Adrenal gland (tissue), 12 donors: ENCODE data around the gene PYGB. TPM values are rescaled to one million over a fixed set of nuclear protein-coding genes. Genes with fewer than 3 reads are reported as not detected.

Source experiments
- DNase-seq, 7 donors: peaks; one replicate each; pipeline ENCODE4 v3.0.0-alpha.2; 2019 to 2020
- H3K27ac ChIP-seq, 5 donors: fragments of 200-600 bp; sonication (generic) in 4 of 5; 1 replicate in 3 of 5; 2 replicates in 2 of 5; pipeline versions ENCODE4 v1.5.1 to v1.8.0; 2016 to 2020; ENCODE audit warnings: mild to moderate bottlenecking in 1 of 5
- H3K27me3 ChIP-seq: fragments of 200-600 bp; 2 replicates; pipeline ENCODE4 v1.8.0; 2021
- H3K36me3 ChIP-seq, 2 donors: fragments of 200-600 bp; replicated peaks in 1 of 2; 1 replicate in 1 of 2; 2 replicates in 1 of 2; pipeline versions ENCODE4 v1.5.1 to v1.8.0; 2018 to 2022
- H3K4me1 ChIP-seq, 2 donors: fragments of 200-600 bp; replicated peaks in 1 of 2; 1 replicate in 1 of 2; 2 replicates in 1 of 2; pipeline versions ENCODE4 v1.5.1 to v1.8.0; 2018 to 2021
- H3K4me3 ChIP-seq, 4 donors: fragments of 200-600 bp; sonication (generic) in 3 of 4; one replicate each; pipeline ENCODE4 v1.5.1; 2016 to 2018
- H3K9me3 ChIP-seq, 3 donors: fragments of 200-600 bp; sonication (generic) in 1 of 3; replicated peaks in 1 of 3; 1 replicate in 2 of 3; 2 replicates in 1 of 3; pipeline versions ENCODE4 v1.5.1 to v1.8.0; 2016 to 2021
- POLR2A ChIP-seq, 2 donors: fragments of 450-650 bp; IDR thresholded peaks; one replicate each; pipeline ENCODE4 v1.6.1; 2017; ENCODE audit warnings: antibody characterized with exemption in 2 of 2, mild to moderate bottlenecking in 2 of 2, moderate library complexity in 1 of 2
- WGBS, 4 donors: extraction: QIAGEN DNeasy Blood & Tissue Kit in 2 of 4; methylation state at CpG; one replicate each; pipeline versions ENCODE4 v1.1.5 to v1.1.7; 2013 to 2017; 5-methylcytosine and 5-hydroxymethylcytosine counted together
- intact Hi-C, 2 donors: fragments of 100-400 bp; cut with DNase I; formaldehyde crosslinking; loops; one replicate each; pipeline versions ENCODE4 v1.14.1 to v1.15.0; 2022 to 2023
- polyA plus RNA-seq, 3 donors: library from polyadenylated mRNA; stranded (reverse); fragments of 200-250 nt in 2 of 3; fragments of 350-450 nt in 1 of 3; fragmentation: Illumina TruSeq in 1 of 3; extraction: RNeasy Lipid Tissue Mini Kit (QIAGEN cat#74804) in 1 of 3; gene quantifications; one replicate each; pipeline ENCODE4 v1.2.3, GENCODE V29; 2013 to 2014
- total RNA-seq, 9 donors: library from RNA; depleted of rRNA in 4 of 9; stranded (reverse); fragments of >200 nt in 4 of 9; fragments of 120-200 nt in 1 of 9; fragmentation: NEBNext Ultra II Directional in 1 of 9; extraction: Animal tissue kit (Norgen Biotek cat#: 25700) in 1 of 9; gene quantifications; one replicate each; pipeline versions ENCODE4 v1.1.0 to v1.2.4, GENCODE V29; 2013 to 2023
- TF ChIP-seq, protein P1 (sequence below), 6 experiments: fragments of 450-650 bp in 4 of 6; fragments of 200-600 bp in 2 of 6; sonication (generic) in 1 of 6; IDR thresholded peaks; 1 replicate in 5 of 6; 2 replicates in 1 of 6; pipeline versions ENCODE4 v1.5.1 to v1.8.0; 2016 to 2021; ENCODE audit warnings: antibody characterized with exemption in 6 of 6, mild to moderate bottlenecking in 2 of 6, moderate library complexity in 1 of 6
- donor health status: healthy with polysubstance abuse.
- donor health status: Bipolar disorder and iron deficiency.
- donor health status: DM: yes; HTN: yes; CAD: no.
- donor health status: DM: no; HTN: no; CAD: no.
- donor health status: DM: no; HTN: no; CAD: no.
- donor health status: DM: yes; HTN: yes; CAD: no.

The PYGB gene
- total and polyA plus RNA-seq, 12 donors: 15.7 to 118 (median 71.4) TPM

DNA sequence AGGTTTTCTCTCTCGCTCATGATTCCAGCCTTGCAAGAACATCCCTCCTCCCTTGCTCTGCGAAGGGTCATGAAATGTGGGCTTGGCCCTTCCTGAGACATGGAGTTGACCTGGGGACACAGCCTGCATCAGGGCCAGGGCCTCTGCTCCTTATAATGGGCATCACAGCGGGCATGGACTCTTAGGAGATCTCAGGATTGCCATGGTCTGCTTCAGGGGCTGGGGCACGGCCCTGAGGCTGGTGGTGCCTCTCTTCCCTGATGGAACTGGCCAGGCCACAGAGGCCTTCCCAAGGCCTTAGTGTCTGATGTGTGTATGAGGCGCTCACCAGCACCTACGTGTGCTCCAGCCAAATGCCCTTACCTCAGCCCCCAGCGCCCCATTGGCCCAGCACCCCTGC lies 28.5 kb upstream of the PYGB start:
- intact Hi-C loops: no loop called here
- H3K27ac ChIP-seq: no peak overlapping the region
- TF ChIP-seq POLR2A (IDR thresholded peaks at IDR 0.05): no peak
- TF ChIP-seq, protein P1, sequence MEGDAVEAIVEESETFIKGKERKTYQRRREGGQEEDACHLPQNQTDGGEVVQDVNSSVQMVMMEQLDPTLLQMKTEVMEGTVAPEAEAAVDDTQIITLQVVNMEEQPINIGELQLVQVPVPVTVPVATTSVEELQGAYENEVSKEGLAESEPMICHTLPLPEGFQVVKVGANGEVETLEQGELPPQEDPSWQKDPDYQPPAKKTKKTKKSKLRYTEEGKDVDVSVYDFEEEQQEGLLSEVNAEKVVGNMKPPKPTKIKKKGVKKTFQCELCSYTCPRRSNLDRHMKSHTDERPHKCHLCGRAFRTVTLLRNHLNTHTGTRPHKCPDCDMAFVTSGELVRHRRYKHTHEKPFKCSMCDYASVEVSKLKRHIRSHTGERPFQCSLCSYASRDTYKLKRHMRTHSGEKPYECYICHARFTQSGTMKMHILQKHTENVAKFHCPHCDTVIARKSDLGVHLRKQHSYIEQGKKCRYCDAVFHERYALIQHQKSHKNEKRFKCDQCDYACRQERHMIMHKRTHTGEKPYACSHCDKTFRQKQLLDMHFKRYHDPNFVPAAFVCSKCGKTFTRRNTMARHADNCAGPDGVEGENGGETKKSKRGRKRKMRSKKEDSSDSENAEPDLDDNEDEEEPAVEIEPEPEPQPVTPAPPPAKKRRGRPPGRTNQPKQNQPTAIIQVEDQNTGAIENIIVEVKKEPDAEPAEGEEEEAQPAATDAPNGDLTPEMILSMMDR (IDR thresholded peaks at IDR 0.05): no peak
- peak in 1 of 7 donors; percentile 14 for DNase-seq
- 92 to 96% (median 94%) methylated on average over 5 to 7 of the region's 7 CpGs for WGBS, 4 donors
- no peaks in the 10 kb centered on the region for H3K27me3 ChIP-seq
- no peaks in the 10 kb centered on the region for H3K4me1 ChIP-seq
- no peak overlapping the region for H3K4me3 ChIP-seq
- H3K9me3 ChIP-seq: no peaks in the 10 kb centered on the region
- H3K36me3 ChIP-seq: peaks cover 0 to 63% of the 10 kb centered on the region in 2 donors

DNA sequence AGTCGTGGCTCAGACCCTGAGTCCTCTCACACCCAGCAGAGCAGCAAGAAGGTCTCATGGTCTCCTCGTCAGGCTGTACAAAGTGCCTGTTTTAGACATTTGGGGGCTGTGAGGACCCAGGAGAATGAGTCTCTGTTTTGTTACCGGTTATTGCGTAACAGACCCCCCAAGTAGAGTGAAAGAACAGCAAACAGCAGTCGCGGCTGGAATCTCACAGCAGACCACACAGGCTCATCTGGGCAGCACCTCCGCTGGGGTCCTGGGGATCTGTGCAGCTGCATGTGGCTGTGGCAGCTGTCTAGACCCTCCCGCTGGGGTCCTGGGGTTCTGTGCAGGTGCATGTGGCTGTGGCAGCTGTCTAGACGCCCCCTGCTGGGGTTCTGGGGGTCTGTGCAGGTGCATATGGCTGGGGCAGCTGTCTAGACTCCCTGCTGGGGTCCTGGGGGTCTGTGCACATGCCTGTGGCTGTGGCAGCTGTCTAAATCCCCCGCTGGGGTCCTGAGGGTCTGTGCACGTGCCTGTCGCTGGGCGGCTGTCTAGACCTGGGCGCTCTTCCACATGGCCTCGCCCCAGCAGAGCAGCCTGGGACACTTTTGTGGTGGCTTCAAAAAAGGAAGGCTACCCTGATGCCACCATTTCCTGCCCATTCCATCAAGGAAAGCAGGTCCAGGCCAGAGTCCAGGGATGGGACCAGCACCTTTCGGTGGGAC lies 27.7 kb upstream of the PYGB start:
- Histone ChIP-seq H3K27me3 (no peaks in the 10 kb centered on the region), H3K27ac (peak overlapping the region in 1 of 5 donors; percentile 22), H3K36me3 (peaks cover 0 to 58% of the 10 kb centered on the region in 2 donors), H3K4me3 (no peak overlapping the region), H3K9me3 (no peaks in the 10 kb centered on the region), H3K4me1 (no peaks in the 10 kb centered on the region)
- intact Hi-C loops: no loop called here
- peak in 1 of 7 donors; percentile 15 for DNase-seq
- 82 to 92% (median 85%) methylated on average over 4 to 16 of the region's 16 CpGs for WGBS, 4 donors
- TF ChIP-seq, protein P1 (IDR thresholded peaks at IDR 0.05): peak in 1 of 6 experiments; percentile 9
- TF ChIP-seq POLR2A (IDR thresholded peaks at IDR 0.05): no peak

DNA sequence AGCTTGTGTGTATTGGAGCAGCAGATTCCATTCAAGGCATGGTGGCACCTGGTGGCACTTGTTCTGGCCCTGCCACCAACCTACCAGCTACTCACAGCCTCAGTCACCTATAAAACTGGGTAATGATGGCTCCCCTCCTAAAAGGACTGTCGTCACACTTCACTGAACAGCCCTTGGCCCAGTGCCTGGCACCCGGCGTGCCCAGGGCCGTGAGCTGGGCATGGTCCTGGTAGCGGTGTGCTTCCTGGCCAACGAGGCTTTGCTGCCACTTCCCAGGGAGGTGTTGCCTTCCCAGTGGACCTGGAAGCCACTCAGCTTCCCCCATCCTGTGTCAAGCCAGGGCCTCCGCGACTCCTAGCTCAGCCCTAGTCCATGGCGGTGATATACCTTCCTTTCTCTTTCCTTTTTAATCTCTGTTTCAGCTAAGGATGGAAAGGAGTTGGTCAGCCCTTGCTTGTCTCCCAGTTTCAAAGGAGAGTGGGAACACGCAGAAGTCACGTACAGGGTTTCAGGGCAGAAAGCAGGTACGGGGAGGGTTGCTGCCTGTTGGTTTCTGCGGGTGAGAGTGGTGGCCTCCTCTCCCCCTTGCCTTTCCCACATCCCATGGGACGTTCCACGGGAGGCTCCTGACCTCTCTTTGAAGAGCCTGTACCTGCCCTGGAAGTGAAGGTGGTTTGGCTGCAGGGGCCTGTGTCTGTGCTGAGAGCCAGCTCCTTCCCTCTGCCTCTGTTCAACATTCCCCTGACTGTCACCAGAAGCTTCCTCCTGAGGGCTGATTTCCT lies 26.9 kb upstream of the PYGB start:
- Histone ChIP-seq H3K9me3 (no peaks in the 10 kb centered on the region), H3K27me3 (no peaks in the 10 kb centered on the region), H3K36me3 (peaks cover 0 to 58% of the 10 kb centered on the region in 2 donors), H3K27ac (peak overlapping the region in 1 of 5 donors; percentile 29), H3K4me3 (no peak overlapping the region), H3K4me1 (no peaks in the 10 kb centered on the region)
- peak in 4 of 7 donors; percentile 43 to 53 (median 50) for DNase-seq
- TF ChIP-seq, protein P1 (IDR thresholded peaks at IDR 0.05): no peak
- intact Hi-C loops: no loop called here
- 72 to 91% (median 79%) methylated on average over 10 to 15 of the region's 15 CpGs for WGBS, 4 donors
